DMS79 treated with DMSO at 0.1 percent for 48 hours (cell line): ENCODE results near the gene TMEM45B.
A peak's percentile ranks its signal among the peaks of the same experiment; 100 is the strongest.
"Not testable (repeated sequence)": the region's sequence is repeated elsewhere in the genome, so short reads cannot be mapped to it uniquely, and the experiment has no call there.

Experiments used
- DNase-seq: peaks from one replicate; lab custom pipeline; 2025; lab: John Stamatoyannopoulos, UW

TMEM45B gene

GRCh38 chr11:129852125-129852740 is 36.6 kb downstream of the TMEM45B start:
- no peak for DNase-seq

GRCh38 chr11:129853518-129854231 is 38.0 kb downstream of the TMEM45B start:
- peak; percentile 95 for DNase-seq

- DNase-seq, result no peak
Measured at GRCh38 chr11:129854232-129854805, 38.7 kb downstream of the TMEM45B start.

DNA sequence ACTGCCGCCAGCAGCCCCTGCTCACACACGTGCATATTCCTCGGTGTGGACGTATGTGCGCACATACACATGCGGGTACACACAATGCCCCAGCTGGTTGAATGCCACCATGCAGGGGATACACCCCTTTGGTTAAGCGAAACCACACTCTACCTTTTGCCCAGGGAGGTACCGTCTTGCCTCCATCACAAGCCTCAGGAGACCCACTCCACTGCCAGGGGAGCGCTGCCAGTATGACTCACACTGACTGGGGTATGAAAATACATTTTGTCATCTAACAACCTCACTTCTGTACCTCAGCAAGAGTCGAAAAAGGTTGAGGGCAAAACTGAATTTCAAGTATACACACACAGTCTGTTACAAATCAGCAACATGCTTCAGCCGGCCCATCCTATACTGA is 39.4 kb downstream of the TMEM45B start:
- DNase-seq, result peak; percentile 31

- no peak for DNase-seq
Measured at GRCh38 chr11:129856036-129856435, 40.4 kb downstream of the TMEM45B start.

- DNase-seq, result no peak
Measured at GRCh38 chr11:129861702-129862522, 46.3 kb downstream of the TMEM45B start.

DNA sequence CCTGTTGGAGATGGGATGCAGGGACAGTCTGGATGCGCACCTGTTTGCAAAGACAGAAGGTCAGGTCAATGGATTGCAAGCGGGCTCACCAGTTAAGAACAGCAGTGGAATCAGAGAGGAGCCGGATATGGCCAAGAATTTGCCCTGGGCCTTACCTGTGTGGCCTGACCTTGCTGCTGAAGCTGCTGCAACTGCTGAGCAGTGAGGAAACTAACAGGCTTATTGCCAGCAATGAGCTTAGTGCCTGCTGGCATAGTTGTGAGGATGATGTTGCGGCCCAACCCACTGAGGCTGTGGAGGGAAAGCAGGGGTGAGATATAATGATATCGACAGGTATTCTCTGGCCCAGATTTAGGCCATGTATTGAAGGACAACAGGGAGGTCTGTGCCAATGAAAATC is 49.2 kb downstream of the TMEM45B start:
- DNase-seq, result no peak

DNA sequence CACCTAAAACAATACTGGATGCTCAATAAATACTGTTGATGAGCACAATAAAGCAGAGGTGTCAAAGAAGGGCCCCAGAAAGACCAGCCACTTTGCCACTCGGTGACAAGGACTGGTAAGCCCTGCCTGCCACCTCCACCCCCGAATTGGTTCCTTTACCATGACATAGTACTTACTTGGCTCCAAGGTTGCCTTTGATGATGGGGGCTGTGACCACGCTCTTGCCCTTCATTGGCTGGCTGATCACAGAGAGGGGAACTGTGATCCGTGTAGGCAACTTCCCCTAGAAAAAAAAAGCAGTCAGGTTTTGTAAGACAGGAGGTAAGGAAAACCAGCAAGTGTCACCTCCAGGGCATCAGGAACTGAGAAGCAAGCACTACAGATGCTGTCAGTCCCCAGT is 50.1 kb downstream of the TMEM45B start:
- no peak for DNase-seq

GRCh38 chr11:129866311-129866710 is 50.7 kb downstream of the TMEM45B start:
- DNase-seq, result no peak

- DNase-seq, result not testable (repeated sequence)
Measured at GRCh38 chr11:129868626-129869025, 53.0 kb downstream of the TMEM45B start.

DNA sequence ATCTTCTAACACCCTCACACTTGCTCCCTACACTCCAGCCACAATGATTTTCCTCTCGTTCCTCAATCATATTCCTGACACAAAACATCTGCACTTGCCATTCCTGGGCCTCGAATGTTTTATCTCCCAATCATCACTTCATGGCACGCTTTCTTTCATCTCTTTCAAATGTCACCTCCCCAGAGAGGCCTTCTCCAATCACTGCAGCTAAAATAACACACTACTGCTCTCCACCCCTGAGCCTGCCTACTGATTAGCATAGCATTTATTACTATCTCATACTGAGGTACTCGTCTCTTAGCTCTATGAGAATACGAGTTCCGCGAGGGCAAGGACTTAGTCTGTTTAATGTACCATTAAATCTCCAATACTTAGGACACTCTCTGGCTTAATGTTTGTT is 56.3 kb downstream of the TMEM45B start:
- DNase-seq, result no peak

- DNase-seq, result no peak
Measured at GRCh38 chr11:129880311-129880710, 64.7 kb downstream of the TMEM45B start.

- no peak for DNase-seq
Measured at GRCh38 chr11:129881570-129882170, 66.0 kb downstream of the TMEM45B start.

DNA sequence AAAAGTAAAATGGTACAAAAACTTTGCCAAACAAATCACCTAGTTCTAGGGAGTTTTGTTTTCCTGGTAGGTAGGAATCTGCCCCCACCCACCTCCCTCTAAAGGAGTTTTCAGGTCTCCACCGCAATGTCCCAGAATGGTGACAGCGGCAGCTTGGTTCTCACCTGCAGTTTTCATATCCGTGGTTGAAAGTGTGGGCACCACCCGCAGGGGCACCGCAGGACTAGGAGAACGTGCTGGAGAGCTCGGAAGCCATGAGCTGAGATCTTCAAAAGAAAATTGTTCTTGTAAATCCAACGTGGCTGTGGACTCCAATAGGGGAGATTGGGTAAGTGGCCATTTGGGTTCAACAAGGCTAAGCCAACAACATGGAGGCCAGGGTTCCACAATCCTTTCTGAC is 68.9 kb downstream of the TMEM45B start:
- no peak for DNase-seq

GRCh38 chr11:129885381-129885780 is 69.7 kb downstream of the TMEM45B start:
- DNase-seq, result no peak

GRCh38 chr11:129888451-129888850 is 72.8 kb downstream of the TMEM45B start:
- DNase-seq, result no peak

GRCh38 chr11:129894278-129895125 is 78.9 kb downstream of the TMEM45B start:
- peak; percentile 13 for DNase-seq

GRCh38 chr11:129895126-129896041 is 79.7 kb downstream of the TMEM45B start, which contains the start of gene NFRKB:
Gene NFRKB (minus strand): TSS chr11:129895578. CDS start chr11:129892849, 2,729 bp downstream.
- peak; percentile 86 for DNase-seq

DNA sequence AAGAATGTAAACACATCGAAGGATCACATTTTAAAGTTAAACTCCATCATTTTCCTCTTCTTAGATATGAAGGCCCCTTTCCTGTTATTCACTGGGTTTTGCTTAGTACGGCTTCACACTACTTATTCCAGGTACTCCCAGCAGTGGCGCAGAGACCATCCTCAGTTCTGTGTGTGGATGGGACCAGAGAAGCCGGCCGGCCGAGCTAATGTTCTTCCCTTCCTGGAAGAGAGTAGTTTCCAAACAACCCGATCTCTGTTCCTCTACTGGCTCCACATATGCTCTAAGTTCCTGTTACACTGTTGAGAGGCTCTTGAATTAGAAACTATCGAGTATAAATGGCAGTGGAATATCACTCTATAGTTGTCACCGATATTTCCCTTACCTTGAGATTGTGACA is 80.4 kb downstream of the TMEM45B start:
- DNase-seq, result no peak

GRCh38 chr11:129905402-129905801 is 89.8 kb downstream of the TMEM45B start:
- DNase-seq, result no peak
